A549 (cell line): ENCODE measurements around the gene ARHGEF19.

ENCODE experiments used
- CTCF ChIP-seq: fragments of >200 bp; sonication (Bioruptor Twin); formaldehyde crosslinking; IDR thresholded peaks from 3 replicates; pipeline ENCODE4 v1.5.1; 2016
- REST ChIP-seq: fragments of 200-600 bp; sonication (generic); IDR thresholded peaks from 2 replicates; pipeline ENCODE4 v1.6.1; 2016; ENCODE audit warnings: antibody characterized with exemption, mild to moderate bottlenecking, moderate library complexity

GRCh38 chr1:16175610-16176553 lies 36.6 kb downstream of the ARHGEF19 start:
- TF ChIP-seq CTCF (no peak), REST (no peak)
